ENCODE data around the gene TNFSF10. TPM values are rescaled to one million over a fixed set of nuclear protein-coding genes. Genes with fewer than 3 reads are reported as not detected.

The TNFSF10 gene
- polyA plus RNA-seq, 1 experiment = 2.3 TPM

GRCh38 chr3:172515130-172515918 is 7.9 kb downstream of the TNFSF10 start:
- CTCF ChIA-PET = interaction anchor here (0.7 to 1.4 kb wide), 3 partner anchors 54 to 158 kb away, joined by 3 to 4 read pairs (median 3); no protein-coding TSS in a partner anchor
- Histone ChIP-seq H3K9me3 (ENCODE audit: control insufficient read depth, insufficient read depth, low read length) (no peaks in the 10 kb centered on the region), H3K27me3 (ENCODE audit: control insufficient read depth, insufficient read depth, low read length) (no peaks in the 10 kb centered on the region), H3K4me3 (ENCODE audit: low read depth, low read length) (no peak overlapping the region), H3K27ac (ENCODE audit: low read depth, low read length) (no peak overlapping the region)
- DNase-seq (ENCODE audit: low read depth, low spot score) = no peak
- no peak for TF ChIP-seq CTCF (IDR thresholded peaks at IDR 0.05; ENCODE audit: low read depth, low read length)
- POLR2A ChIA-PET = interaction anchor here (0.7 kb wide), 1 partner anchor 17 kb away, joined by 3 read pairs; no protein-coding TSS in a partner anchor

DNA sequence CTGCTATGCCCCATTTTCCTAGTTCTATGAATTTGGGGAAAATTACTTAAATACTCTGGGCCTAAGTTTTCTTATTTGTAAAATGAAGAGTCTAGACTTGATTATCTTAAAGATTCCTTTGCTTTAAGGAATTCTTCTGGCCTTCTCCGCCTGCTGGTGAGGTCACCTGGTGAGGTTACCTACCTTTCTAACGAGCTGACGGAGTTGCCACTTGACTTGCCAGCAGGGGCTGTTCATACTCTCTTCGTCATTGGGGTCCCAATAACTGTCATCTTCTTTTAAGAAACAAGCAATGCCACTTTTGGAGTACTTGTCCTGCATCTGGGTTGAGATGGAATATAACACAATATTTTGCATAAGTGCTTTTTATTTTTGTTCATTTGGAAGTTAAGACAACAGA is 8.6 kb downstream of the TNFSF10 start:
- Histone ChIP-seq H3K27me3 (ENCODE audit: control insufficient read depth, insufficient read depth, low read length) (no peaks in the 10 kb centered on the region), H3K27ac (ENCODE audit: low read depth, low read length) (no peak overlapping the region), H3K9me3 (ENCODE audit: control insufficient read depth, insufficient read depth, low read length) (no peaks in the 10 kb centered on the region), H3K4me3 (ENCODE audit: low read depth, low read length) (no peak overlapping the region)
- ChIA-PET POLR2A (no interaction called here), CTCF (interaction anchor here (0.7 to 1.4 kb wide), 3 partner anchors 53 to 159 kb away, joined by 3 to 4 read pairs (median 3); no protein-coding TSS in a partner anchor)
- DNase-seq (ENCODE audit: low read depth, low spot score) = no peak
- TF ChIP-seq CTCF (IDR thresholded peaks at IDR 0.05; ENCODE audit: low read depth, low read length) = no peak

DNA sequence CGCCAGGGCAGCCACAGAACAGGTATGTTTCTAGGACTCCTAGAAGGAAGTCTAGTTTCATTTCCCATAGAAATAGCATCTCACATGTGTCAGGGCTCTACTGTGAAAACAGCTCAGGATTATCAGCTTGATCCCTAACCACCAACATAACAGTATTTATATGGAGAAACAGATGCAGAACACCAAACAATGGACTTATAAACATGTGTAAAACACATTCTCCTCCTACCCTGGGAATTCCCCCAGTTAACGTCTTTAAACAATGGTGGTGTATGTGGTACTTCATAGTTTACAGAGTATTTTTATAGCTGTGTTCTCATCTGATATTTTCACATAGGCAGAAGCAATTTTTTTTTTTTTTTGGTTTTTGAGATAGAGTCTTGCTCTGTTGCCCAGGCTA is 9.7 kb downstream of the TNFSF10 start:
- peak; percentile 48 for DNase-seq (ENCODE audit: low read depth, low spot score)

GRCh38 chr3:172511783-172512762 is 11.2 kb downstream of the TNFSF10 start:
- Histone ChIP-seq H3K9me3 (ENCODE audit: control insufficient read depth, insufficient read depth, low read length) (no peaks in the 10 kb centered on the region), H3K27ac (ENCODE audit: low read depth, low read length) (no peak overlapping the region), H3K4me3 (ENCODE audit: low read depth, low read length) (no peak overlapping the region), H3K27me3 (ENCODE audit: control insufficient read depth, insufficient read depth, low read length) (no peaks in the 10 kb centered on the region)
- no peak for TF ChIP-seq CTCF (IDR thresholded peaks at IDR 0.05; ENCODE audit: low read depth, low read length)
- ChIA-PET CTCF (interaction anchor here (0.6 to 1.6 kb wide), 3 partner anchors 22 to 90 kb away, joined by 3 to 7 read pairs (median 6); no protein-coding TSS in a partner anchor), POLR2A (no interaction called here)
- no peak for DNase-seq (ENCODE audit: low read depth, low spot score)

More for the DNA sequence above, 9.7 kb downstream of the TNFSF10 start:
- Histone ChIP-seq H3K9me3 (ENCODE audit: control insufficient read depth, insufficient read depth, low read length) (no peaks in the 10 kb centered on the region), H3K27ac (ENCODE audit: low read depth, low read length) (no peak overlapping the region), H3K4me3 (ENCODE audit: low read depth, low read length) (no peak overlapping the region), H3K27me3 (ENCODE audit: control insufficient read depth, insufficient read depth, low read length) (no peaks in the 10 kb centered on the region)
- POLR2A ChIA-PET = interaction anchor here (0.7 to 1.2 kb wide), 2 partner anchors 26 to 707 kb away, joined by 3 to 4 read pairs; no protein-coding TSS in a partner anchor
- no peak for TF ChIP-seq CTCF (IDR thresholded peaks at IDR 0.05; ENCODE audit: low read depth, low read length)
- CTCF ChIA-PET = interaction anchor here (1.0 to 1.5 kb wide), 2 partner anchors 24 to 237 kb away, joined by 3 to 7 read pairs; no protein-coding TSS in a partner anchor

Data from AG04450 (cell line).